HG02970 (cell line): Measurements from ENCODE around the gene ENKUR.

ENCODE experiments used
- ATAC-seq: cut with Tn5 transposase; IDR thresholded peaks from one replicate; pipeline ENCODE4 v1.9.1; 2021; ENCODE audit warnings: mild to moderate bottlenecking, moderate library complexity, moderate number of reproducible peaks; ENCODE audit not compliant: unreplicated experiment, low FRiP score

The ENKUR gene

DNA sequence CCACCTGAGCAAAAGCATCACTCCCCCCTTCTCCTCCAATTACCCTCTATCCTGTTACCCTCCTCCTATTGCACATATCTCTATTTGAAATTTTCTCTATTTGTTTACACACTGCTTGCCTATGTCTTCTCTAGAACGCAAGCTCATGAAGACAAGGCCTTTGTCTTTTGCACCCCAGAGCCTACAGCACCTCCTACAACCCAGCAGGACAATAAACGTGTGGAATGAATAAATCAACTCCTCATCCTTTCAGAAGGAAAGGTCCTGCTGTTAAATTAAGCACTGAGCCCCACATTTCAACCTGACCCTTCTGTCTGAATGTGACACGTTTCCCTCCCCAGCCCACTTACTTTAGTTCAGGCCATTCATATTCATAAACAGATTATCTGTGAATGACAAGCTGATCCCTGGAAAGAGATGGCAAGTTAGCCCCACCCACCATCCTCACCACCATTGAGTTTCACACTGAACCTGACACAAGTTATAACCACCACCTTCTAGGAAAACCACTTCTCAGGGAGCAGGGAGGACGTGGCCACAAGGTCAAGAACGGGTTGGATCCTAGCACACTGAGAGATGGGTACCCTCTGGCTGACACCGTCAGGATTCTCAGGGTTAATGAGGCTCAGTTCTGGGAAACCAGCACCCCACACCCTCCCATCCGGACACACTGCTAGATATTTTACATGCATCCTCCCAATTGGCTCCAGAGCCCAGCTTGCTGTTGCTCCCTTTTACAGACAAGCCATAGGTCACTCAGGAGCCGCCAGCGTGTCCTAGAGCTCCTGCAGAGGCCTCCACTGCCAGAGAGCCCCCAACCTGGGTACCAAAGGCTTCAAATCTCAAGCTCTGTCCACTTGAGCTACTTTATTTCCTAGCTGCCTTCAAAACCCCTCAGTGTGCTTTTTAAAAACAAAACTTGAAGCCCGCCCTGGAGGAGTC lies 64.5 kb downstream of the ENKUR start:
- no peak for ATAC-seq

DNA sequence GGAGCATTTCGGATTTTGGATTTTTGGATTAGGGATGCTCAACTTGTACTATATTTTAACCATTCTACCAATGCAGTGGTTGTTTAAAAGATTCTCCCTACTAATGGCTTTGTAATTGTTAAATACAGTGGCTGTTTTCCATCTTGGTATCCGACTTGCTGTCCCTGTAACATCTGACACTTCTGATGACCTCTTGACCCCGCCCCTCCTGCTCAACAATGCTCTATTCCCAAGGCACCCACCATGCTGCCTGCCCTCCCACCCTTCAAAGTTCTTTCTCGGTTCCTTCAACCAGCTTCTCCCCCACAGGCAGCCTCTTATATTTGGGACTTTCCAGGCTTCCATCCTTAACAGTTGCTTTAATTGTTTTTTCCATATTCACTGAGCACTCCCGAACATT lies 65.5 kb downstream of the ENKUR start:
- no peak for ATAC-seq

DNA sequence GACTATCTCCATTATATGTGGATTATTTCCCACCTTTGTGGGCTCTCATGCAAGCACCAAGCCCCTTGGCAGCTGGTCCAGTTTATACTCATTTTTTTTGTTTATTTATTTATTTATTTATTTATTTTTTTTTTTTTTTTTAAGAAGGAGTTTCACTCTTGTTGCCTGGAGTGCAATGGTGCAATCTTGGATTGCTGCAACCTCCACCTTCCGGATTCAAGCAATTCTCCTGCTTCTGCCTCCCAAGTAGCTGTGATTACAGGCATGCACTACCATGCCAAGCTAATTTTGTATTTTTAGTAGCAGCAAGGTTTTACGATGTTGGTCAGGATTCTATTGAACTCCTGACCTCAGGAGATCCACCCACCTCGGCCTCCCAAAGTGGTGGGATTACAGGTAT lies 66.3 kb downstream of the ENKUR start:
- ATAC-seq: no peak

GRCh38 chr10:24947304-24948097 lies 68.5 kb downstream of the ENKUR start:
- ATAC-seq: no peak

DNA sequence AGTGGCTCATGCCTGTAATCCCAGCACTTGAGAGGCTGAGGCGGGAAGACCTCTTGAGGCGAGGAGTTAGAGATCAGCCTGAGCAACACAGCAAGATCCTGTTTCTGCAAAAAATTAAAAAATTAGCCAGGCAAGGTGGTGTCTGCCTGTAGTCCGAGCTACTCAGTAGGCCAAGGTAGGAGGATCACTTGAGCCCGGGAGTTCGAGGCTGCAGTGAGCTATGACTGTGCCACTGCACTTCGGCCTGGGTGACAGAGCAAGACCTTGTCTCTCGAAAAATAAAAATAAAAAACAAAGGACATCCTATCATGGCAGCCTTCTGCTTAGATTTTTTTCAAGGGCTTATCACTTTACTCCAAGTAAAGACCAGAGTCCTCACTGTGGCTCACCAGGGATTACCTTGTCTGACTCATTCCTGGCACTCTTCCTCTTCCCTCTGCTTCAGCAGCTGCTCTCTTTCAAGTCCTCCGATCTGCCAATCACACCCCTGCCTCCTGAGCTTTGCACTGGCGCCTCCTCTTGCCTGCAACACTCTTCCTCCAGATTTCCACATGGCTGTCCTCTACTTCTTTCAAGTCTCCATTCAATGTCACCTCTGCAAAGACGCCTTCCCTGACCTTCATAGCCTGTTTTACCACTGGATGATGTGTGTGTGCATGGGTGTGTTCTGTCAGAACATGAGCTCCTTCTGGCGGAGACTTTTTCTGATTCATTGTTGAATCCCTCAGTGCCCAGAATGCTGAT lies 71.3 kb downstream of the ENKUR start:
- ATAC-seq: no peak

DNA sequence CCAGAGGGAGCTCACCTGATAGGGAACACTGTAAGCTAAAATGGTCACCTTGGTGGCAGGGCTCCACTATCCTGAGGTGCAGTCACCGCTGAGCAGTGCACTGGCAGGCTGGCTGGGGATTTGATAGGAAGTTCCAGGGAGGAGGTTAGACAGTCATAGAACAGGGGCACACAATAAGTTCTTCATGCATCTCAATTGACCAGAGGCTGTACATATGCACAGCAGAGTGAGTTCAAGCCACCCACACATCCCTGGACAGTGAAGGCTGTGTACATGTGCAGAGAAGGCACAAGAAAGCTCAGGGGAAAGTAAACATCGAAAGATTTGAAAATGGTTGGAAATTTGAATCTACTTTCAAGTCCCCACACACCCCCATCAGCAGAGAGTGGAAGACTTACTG lies 77.4 kb downstream of the ENKUR start:
- ATAC-seq: no peak

DNA sequence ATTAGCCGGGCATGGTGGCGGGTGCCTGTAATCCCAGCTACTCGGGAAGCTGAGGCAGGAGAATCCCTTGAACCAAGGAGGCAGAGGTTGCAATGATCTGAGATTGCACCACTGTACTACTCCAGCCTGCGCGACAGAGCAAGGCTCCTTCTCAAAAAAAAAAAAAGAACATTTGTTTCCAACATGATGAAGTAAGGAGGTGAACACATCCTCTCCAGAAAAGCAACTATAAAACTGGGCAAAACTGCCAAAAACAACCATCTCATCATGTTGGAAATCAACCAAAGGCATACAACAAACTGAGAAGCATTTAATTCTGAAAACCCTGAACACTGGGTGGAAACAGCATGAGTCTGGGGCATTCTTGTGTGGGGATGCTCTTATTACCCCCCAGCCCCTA lies 77.9 kb downstream of the ENKUR start:
- no peak for ATAC-seq

DNA sequence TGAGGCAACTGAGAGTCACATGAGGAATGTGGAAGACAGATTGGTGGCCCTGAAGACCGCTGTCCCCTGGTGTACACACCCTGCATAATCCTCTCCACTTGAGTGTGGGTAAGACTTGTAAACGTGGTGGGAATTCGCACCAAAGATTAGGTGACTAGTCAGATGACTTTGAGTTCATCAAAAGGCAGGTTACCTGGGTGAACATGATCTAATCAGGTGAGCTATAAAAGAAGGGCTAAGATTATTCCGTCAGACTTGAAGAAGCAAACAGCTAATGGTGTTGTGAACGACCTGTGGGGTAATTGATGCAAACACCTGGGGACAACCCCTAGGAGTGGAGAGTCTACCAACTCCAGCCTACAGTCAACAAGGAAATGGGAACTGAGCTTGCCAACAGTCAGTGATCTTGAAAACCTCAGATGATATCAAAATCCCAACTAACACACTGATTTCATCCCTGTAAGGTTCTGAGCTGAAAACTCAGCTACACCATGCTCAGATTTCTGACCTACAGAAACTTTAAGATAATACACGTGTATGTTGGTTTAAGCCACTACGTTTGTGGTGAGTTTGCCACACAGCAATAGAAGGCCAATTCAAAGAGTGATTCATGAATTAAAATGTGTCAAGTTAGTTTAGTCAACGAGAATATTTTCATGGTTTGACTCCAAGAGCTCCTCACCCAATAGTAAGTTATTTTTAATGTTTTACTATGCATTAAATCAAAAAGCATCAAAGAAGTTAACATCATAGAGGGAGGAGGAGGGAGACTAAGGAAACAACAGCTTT lies 80.3 kb downstream of the ENKUR start:
- no peak for ATAC-seq
